Activated CD8-positive, alpha-beta memory T cell treated with anti-CD3 and anti-CD28 coated beads, Interleukin-2, amount 50 U/mL, for 1 hour (primary cell): ENCODE data around the gene CT47A7.
"Not testable (repeated sequence)": the region's sequence is repeated elsewhere in the genome, so short reads cannot be mapped to it uniquely, and the experiment has no call there.

Experiments used
- DNase-seq: peaks from one replicate; pipeline ENCODE4 v3.0.0-alpha.2; 2020; ENCODE audit errors: extremely low read depth

The CT47A7 gene

GRCh38 chrX:120956500-120956899 lies at the start of gene CT47A7:
Gene CT47A7, minus strand, starts transcription at chrX:120956600. Its CDS starts 255 bp downstream, at chrX:120956345.
- DNase-seq: not testable (repeated sequence)

- no peak for DNase-seq
Observed at GRCh38 chrX:121000589-121000988, 44.2 kb upstream of the CT47A7 start.

GRCh38 chrX:120999413-120999812 lies 43.0 kb upstream of the CT47A7 start:
- DNase-seq: no peak

GRCh38 chrX:120985660-120986059 lies 29.3 kb upstream of the CT47A7 start, which contains the start of gene CT47A1:
Gene CT47A1, minus strand, starts transcription at chrX:120985760. Its CDS starts 231 bp downstream, at chrX:120985529.
- DNase-seq: not testable (repeated sequence)
